Hepatocyte (in vitro differentiated cells): ENCODE data around the gene NPL. TPM values are rescaled to one million over a fixed set of nuclear protein-coding genes. Genes with fewer than 3 reads are reported as not detected.

Source experiments
- DNase-seq: peaks from one replicate; pipeline ENCODE4 v3.0.0-alpha.2; 2016; ENCODE audit warnings: low spot score
- H2AFZ ChIP-seq: fragments of 200-600 bp; sonication (generic); 2 replicates; pipeline ENCODE4 v1.6.0; 2016; ENCODE audit warnings: antibody characterized with exemption, mild to moderate bottlenecking
- H3K27ac ChIP-seq: fragments of 200-600 bp; sonication (generic); 2 replicates; pipeline ENCODE4 v1.5.1; 2016; ENCODE audit warnings: mild to moderate bottlenecking
- H3K27me3 ChIP-seq: fragments of 200-600 bp; sonication (generic); 2 replicates; pipeline ENCODE4 v1.6.1; 2016
- H3K36me3 ChIP-seq: fragments of 200-600 bp; sonication (generic); replicated peaks from 2 replicates; pipeline ENCODE4 v1.5.1; 2016; ENCODE audit warnings: low read depth; ENCODE audit not compliant: insufficient read depth
- H3K4me1 ChIP-seq: fragments of 200-600 bp; sonication (generic); 2 replicates; pipeline ENCODE4 v1.5.1; 2016; ENCODE audit warnings: mild to moderate bottlenecking, moderate library complexity; ENCODE audit not compliant: insufficient read depth
- H3K4me2 ChIP-seq: fragments of 200-600 bp; sonication (generic); 2 replicates; pipeline ENCODE4 v1.6.0; 2016
- H3K4me3 ChIP-seq: fragments of 200-600 bp; sonication (generic); 2 replicates; pipeline ENCODE4 v1.5.1; 2016; ENCODE audit warnings: mild to moderate bottlenecking
- H3K79me2 ChIP-seq: fragments of 200-600 bp; sonication (generic); 2 replicates; pipeline ENCODE4 v1.6.0; 2017; ENCODE audit warnings: mild to moderate bottlenecking
- H3K9me2 ChIP-seq: fragments of 200-600 bp; sonication (generic); replicated peaks from 2 replicates; pipeline ENCODE4 v1.6.0; 2017; ENCODE audit warnings: mild to moderate bottlenecking; ENCODE audit not compliant: insufficient read depth
- H3K9me3 ChIP-seq: fragments of 200-600 bp; sonication (generic); 2 replicates; pipeline ENCODE4 v1.5.1; 2016; ENCODE audit warnings: low read depth, mild to moderate bottlenecking
- H4K20me1 ChIP-seq: fragments of 200-600 bp; sonication (generic); 2 replicates; pipeline ENCODE4 v1.6.0; 2016; ENCODE audit warnings: mild to moderate bottlenecking; ENCODE audit not compliant: insufficient read depth, poor library complexity, severe bottlenecking
- EZH2 ChIP-seq: fragments of 200-600 bp; sonication (generic); IDR thresholded peaks from 2 replicates; pipeline ENCODE4 v1.6.1; 2016; ENCODE audit warnings: antibody characterized with exemption, mild to moderate bottlenecking, borderline replicate concordance
- EZH2phosphoT487 ChIP-seq: fragments of 200-600 bp; sonication (generic); IDR thresholded peaks from one replicate; pipeline ENCODE4 v1.6.1; 2018; ENCODE audit warnings: antibody characterized with exemption, mild to moderate bottlenecking, low read depth, moderate library complexity; ENCODE audit not compliant: unreplicated experiment, severe bottlenecking
- WGBS: methylation state at CpG from one replicate; pipeline ENCODE4 v1.1.6; 2016; ENCODE audit warnings: low lambda C conversion rate; ENCODE audit errors: missing lambda C conversion rate; 5-methylcytosine and 5-hydroxymethylcytosine counted together
- polyA plus RNA-seq: library from polyadenylated mRNA; unstranded; fragments of >200 nt; fragmentation: Nextera tagmentation; extraction: Ambion mirVana; gene quantifications from 2 replicates; pipeline ENCODE4 v1.2.1, GENCODE V29; 2016
- total RNA-seq: library from RNA; depleted of rRNA; stranded (reverse); fragments of >200 nt; gene quantifications from 2 replicates; pipeline ENCODE4 v1.2.3, GENCODE V29; 2014
- TF ChIP-seq, protein P1 (sequence below): fragments of 200-600 bp; sonication (generic); IDR thresholded peaks from 2 replicates; pipeline ENCODE4 v1.5.1; 2016; ENCODE audit warnings: antibody characterized with exemption, mild to moderate bottlenecking; ENCODE audit not compliant: poor library complexity

NPL gene
- total and polyA plus RNA-seq, 2 experiments from 2014 or later: 7.1 to 10.2 TPM

DNA sequence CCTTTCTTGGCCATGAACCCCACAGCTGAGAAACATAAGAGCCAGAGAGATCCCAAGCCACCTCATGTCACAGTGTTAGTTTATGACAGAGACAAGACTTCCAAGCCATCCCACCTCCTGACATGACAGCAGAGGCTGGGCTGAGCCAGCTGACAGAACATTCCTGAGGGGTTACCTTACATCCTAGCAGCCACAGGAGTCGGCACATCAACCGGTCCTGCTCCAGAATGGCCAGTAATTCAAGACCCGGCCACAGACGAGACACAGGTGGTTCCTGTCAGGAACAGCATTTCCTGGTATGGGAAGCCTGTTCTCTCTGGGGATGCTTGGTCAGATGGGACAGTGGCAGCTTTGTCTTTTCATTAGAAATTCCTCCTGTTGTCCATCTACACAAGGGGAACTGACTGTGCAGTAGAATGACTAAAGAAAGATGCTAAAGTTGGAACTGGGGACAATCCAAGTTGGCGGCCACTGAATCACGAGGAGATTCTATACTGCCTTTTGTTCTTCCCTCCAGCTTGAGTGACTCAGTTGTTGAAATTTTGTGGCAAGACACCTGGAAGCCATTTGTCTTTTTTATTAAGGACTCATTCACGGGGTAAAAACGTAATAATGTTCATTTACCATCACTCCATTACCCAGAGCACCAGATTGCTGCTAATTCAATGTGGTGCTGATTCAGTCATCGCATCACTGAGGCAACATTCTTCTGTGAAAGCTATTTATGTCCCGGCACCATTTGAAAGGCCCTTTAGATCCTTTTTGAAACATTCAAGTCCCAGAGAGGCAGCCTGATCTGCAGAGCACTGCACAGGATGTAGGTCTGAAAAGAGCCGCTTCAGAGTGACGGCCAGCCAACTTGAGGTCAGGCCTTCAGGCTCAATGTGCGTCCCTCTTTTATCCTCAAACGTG, 37.2 kb upstream of the NPL start:
- Histone ChIP-seq H3K9me3 (no peaks in the 10 kb centered on the region), H4K20me1 (no peaks in the 10 kb centered on the region), H3K4me2 (no peak overlapping the region), H3K9me2 (no peaks in the 10 kb centered on the region), H3K4me3 (no peak overlapping the region), H3K79me2 (no peaks in the 10 kb centered on the region), H3K4me1 (peaks cover 7% of the 10 kb centered on the region), H3K36me3 (no peaks in the 10 kb centered on the region), H3K27ac (no peak overlapping the region), H2AFZ (no peak overlapping the region), H3K27me3 (peaks cover 3% of the 10 kb centered on the region)
- DNase-seq: no peak
- TF ChIP-seq EZH2: no peak
- TF ChIP-seq EZH2phosphoT487: no peak
- TF ChIP-seq, protein P1, sequence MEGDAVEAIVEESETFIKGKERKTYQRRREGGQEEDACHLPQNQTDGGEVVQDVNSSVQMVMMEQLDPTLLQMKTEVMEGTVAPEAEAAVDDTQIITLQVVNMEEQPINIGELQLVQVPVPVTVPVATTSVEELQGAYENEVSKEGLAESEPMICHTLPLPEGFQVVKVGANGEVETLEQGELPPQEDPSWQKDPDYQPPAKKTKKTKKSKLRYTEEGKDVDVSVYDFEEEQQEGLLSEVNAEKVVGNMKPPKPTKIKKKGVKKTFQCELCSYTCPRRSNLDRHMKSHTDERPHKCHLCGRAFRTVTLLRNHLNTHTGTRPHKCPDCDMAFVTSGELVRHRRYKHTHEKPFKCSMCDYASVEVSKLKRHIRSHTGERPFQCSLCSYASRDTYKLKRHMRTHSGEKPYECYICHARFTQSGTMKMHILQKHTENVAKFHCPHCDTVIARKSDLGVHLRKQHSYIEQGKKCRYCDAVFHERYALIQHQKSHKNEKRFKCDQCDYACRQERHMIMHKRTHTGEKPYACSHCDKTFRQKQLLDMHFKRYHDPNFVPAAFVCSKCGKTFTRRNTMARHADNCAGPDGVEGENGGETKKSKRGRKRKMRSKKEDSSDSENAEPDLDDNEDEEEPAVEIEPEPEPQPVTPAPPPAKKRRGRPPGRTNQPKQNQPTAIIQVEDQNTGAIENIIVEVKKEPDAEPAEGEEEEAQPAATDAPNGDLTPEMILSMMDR: no peak
- WGBS: 72% methylated on average over 14 of the region's 14 CpGs

DNA sequence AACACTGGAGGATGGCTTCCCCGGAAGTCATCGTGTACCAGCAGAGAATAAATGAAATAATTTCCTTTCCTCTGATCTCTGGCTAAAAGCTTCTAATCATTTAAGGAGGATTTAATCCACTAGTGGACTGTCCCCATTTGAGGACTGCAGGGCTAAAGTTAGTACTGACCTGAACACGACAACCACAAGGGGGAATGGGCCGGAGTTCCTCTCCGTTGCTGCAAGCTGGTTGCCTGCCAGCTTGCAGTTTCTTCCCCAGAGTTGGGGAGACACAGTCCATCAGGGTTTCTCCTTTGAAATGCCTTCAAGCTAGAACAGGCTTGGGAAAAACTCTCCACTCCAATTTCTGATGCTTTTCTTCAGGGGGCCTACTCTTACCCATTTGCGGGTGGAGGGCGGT, 35.5 kb upstream of the NPL start:
- Histone ChIP-seq H3K9me2 (no peaks in the 10 kb centered on the region), H3K4me1 (peaks cover 7% of the 10 kb centered on the region), H3K27me3 (peaks cover 3% of the 10 kb centered on the region), H3K4me2 (no peak overlapping the region), H4K20me1 (no peaks in the 10 kb centered on the region), H3K27ac (no peak overlapping the region), H2AFZ (no peak overlapping the region), H3K79me2 (no peaks in the 10 kb centered on the region), H3K36me3 (no peaks in the 10 kb centered on the region), H3K9me3 (no peaks in the 10 kb centered on the region), H3K4me3 (no peak overlapping the region)
- no peak for DNase-seq
- no peak for TF ChIP-seq EZH2phosphoT487
- no peak for TF ChIP-seq EZH2
- TF ChIP-seq, protein P1: no peak
- 64% methylated on average over 7 of the region's 7 CpGs for WGBS

DNA sequence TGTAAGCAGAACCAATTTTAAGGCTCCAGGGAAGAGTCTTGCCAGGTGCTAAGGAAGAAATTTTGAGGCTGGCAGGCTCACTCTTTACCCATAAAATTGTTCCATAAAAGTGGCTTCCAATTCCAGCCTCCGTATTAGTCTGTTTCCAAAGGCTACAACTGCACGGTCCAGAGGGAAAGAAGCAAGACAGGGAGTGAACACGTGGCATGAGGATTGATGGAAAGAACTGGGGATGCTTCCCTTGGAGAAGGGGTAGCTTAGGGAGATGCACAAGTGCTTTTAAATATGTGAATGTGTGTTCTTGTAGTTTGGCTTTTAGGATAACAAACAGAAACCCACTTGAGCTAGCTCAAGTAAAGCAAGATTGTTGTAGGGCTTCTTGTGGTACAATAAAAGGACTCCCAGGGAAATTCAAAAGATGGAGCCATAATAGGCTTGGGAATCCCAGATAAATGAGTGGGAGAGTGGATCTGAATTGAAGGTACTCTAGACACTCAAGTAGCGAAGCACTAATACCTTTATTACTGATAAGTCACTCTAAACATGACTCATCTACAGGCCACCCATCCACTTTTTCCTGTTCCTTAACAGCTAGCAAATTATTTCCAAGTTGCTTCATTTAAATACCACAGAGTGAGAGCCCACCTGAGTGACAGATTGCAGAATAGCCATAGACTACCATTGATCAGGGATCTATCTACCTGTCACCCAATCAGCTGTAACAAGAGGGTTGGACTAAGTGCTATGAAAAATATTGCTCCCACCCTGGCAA, 34.8 kb upstream of the NPL start:
- no peaks in the 10 kb centered on the region for H3K9me3 ChIP-seq
- peak; percentile 18 for DNase-seq
- WGBS: 59% methylated on average over 4 of the region's 4 CpGs
- peaks cover 7% of the 10 kb centered on the region for H3K4me1 ChIP-seq
- H3K9me2 ChIP-seq: no peaks in the 10 kb centered on the region
- no peak overlapping the region for H2AFZ ChIP-seq
- H3K4me2 ChIP-seq: no peak overlapping the region
- no peak for TF ChIP-seq EZH2
- no peak for TF ChIP-seq EZH2phosphoT487
- TF ChIP-seq, protein P1: no peak
- peaks cover 3% of the 10 kb centered on the region for H3K27me3 ChIP-seq
- no peaks in the 10 kb centered on the region for H3K79me2 ChIP-seq
- no peak overlapping the region for H3K4me3 ChIP-seq
- no peaks in the 10 kb centered on the region for H4K20me1 ChIP-seq
- H3K27ac ChIP-seq: no peak overlapping the region
- H3K36me3 ChIP-seq: no peaks in the 10 kb centered on the region
